GM10847 (cell line): ENCODE results near the gene LBX1.

Experiments
- POLR2A ChIP-seq: IDR thresholded peaks from 2 replicates; pipeline ENCODE4 v1.6.1; 2011; ENCODE audit not compliant: insufficient read length; ENCODE audit errors: extremely low read depth

Gene LBX1

DNA sequence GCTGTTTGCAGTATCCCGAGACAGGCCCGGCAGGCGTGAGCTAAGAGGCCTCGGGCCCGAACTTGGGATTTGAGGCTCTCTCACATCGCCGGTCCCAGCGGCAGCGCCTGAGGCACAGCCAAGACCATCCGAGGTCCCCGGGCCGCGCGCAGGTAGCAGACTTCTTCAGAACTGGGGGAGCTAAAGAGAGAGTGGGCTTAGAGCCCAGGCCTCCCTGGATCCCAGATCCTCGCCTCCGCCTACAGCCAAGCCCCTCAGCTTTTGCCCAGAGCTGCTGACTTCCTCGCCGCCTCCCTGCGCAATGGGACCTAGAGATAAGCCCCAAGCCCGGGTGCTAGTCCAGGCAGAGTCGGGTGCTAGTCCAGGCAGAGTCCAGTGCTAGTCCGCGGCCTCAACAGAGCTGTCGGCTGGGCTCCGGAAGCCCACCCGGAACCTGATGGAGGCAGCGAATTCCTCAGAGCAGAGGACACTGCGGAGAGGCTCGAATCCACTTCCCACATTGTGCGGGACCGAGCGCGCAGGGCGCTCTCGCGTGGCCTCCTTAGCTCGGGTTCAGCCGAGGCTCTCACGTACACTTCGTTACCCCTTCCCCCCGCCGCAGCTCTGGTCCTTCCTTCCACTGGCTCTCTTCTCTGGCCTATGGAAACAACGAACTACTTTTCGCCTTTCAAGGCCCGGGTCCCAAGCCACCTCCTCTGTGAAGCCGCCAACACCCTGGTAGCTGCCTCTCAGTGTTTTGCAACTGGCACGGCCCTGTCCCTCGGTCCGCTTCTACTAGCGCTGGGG, 5.8 kb downstream of the LBX1 start:
- no peak for TF ChIP-seq POLR2A

GRCh38 chr10:101222683-101223273, 6.5 kb downstream of the LBX1 start:
- TF ChIP-seq POLR2A = no peak

GRCh38 chr10:101221963-101222531, 7.2 kb downstream of the LBX1 start:
- no peak for TF ChIP-seq POLR2A

GRCh38 chr10:101221549-101221948, 7.7 kb downstream of the LBX1 start:
- TF ChIP-seq POLR2A = no peak

GRCh38 chr10:101219946-101220451, 9.3 kb downstream of the LBX1 start:
- TF ChIP-seq POLR2A = no peak

- TF ChIP-seq POLR2A = no peak
These were observed 9.9 kb downstream of the LBX1 start for GRCh38 chr10:101219139-101219945.

- no peak for TF ChIP-seq POLR2A
These were observed 10.7 kb downstream of the LBX1 start for GRCh38 chr10:101218351-101219138.

GRCh38 chr10:101217450-101218281, 11.6 kb downstream of the LBX1 start:
- TF ChIP-seq POLR2A = no peak

DNA sequence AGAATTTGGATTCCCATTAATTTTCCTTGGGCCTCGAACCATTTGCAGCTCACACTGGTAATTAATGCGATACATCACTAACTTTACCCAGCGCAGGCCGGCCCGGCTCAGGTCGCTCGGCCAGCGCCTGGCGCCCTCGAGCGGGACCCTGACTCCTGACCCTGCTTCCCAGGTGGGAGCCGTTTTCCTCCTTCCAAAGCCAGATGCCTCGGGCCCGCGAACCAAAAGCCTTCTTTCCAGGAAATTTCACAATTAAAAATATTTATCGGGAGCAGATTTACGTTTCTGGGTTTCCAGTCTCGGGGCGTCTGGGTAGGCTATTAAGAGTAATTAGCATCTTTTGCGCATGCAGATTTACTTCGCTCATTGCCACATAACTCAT, 12.2 kb downstream of the LBX1 start:
- TF ChIP-seq POLR2A = no peak

GRCh38 chr10:101216207-101217043, 12.8 kb downstream of the LBX1 start:
- TF ChIP-seq POLR2A = no peak

DNA sequence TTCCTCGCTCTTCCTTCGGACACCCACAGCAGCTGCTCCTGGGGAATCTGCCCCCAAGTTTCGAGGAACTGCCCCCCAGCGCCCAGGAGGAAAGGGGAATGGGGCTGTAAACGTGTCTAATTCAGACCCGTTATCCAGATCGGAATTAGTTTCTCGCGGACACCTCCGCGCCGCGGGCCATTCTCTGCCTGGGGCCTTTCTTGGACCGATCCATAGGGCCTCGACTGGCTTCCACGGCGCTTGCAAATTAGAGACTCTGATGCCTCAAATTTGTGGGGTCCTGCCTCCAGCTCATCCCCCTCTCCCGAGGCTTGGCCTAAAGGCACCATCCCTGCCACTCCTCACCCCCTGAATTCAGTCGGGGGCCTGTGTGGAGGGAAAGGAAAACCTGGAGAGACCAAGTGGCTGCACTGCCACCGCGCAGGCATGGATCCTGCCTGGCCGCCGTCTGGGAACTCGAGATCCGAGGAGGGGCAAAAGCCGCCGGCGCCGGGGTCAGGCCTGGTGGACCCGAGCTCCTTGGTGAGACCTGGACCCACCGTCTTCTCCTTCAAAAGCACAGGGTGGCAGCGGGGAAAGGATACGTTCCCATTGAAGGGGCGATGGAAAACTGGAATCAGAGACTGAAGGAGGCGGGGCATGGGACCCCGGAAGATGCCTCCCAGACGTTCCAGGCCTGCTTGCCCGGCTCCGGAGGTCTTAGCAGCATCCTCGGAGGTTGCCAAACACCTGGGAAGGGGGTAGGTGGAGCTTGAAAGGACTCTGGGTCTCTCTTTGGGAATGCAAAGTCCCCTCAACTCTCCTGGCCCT, 13.7 kb downstream of the LBX1 start:
- no peak for TF ChIP-seq POLR2A
